Stromal cell of bone marrow (primary cell): Measurements from ENCODE around the gene DYNC1H1.

ENCODE experiments used
- DNase-seq: peaks from one replicate; pipeline ENCODE4 v3.0.0-alpha.2; 2012; ENCODE audit warnings: low read depth

The DYNC1H1 gene

GRCh38 chr14:101945171-101945570, 19.2 kb upstream of the DYNC1H1 start:
- no peak for DNase-seq

GRCh38 chr14:101947577-101947903, 16.8 kb upstream of the DYNC1H1 start:
- DNase-seq: no peak

- peak; percentile 100 for DNase-seq
Observed at GRCh38 chr14:101947904-101948665, 16.3 kb upstream of the DYNC1H1 start.

GRCh38 chr14:101948666-101949216, 15.6 kb upstream of the DYNC1H1 start:
- DNase-seq: no peak

- no peak for DNase-seq
Observed at GRCh38 chr14:101950100-101950499, 14.3 kb upstream of the DYNC1H1 start.

- DNase-seq: no peak
Observed at GRCh38 chr14:101950516-101951215, 13.7 kb upstream of the DYNC1H1 start.

GRCh38 chr14:101953151-101953550, 11.2 kb upstream of the DYNC1H1 start:
- DNase-seq: no peak

- no peak for DNase-seq
Observed at GRCh38 chr14:101954501-101954900, 9.9 kb upstream of the DYNC1H1 start.

- no peak for DNase-seq
Observed at GRCh38 chr14:101955695-101956161, 8.6 kb upstream of the DYNC1H1 start.

GRCh38 chr14:101956179-101956885, 8.0 kb upstream of the DYNC1H1 start:
- no peak for DNase-seq

GRCh38 chr14:101957406-101958234, 6.8 kb upstream of the DYNC1H1 start:
- DNase-seq: no peak

GRCh38 chr14:101958418-101959180, 5.8 kb upstream of the DYNC1H1 start:
- DNase-seq: no peak

GRCh38 chr14:101959277-101959676, 5.1 kb upstream of the DYNC1H1 start:
- DNase-seq: no peak

GRCh38 chr14:101960225-101960624, 4.1 kb upstream of the DYNC1H1 start:
- DNase-seq: no peak

GRCh38 chr14:101961011-101961721, 3.2 kb upstream of the DYNC1H1 start:
- peak; percentile 46 for DNase-seq

GRCh38 chr14:101961746-101962502, 2.4 kb upstream of the DYNC1H1 start:
- no peak for DNase-seq

GRCh38 chr14:101962503-101962874, 1.9 kb upstream of the DYNC1H1 start:
- DNase-seq: no peak

- no peak for DNase-seq
Observed at GRCh38 chr14:101963052-101963451, 1.3 kb upstream of the DYNC1H1 start.

GRCh38 chr14:101963656-101964296, 597 bp upstream of the DYNC1H1 start:
- DNase-seq: no peak
